Uterus (tissue), 4 donors: ENCODE data around the gene TRAPPC8. TPM values are rescaled to one million over a fixed set of nuclear protein-coding genes. Genes with fewer than 3 reads are reported as not detected.
"Not testable (repeated sequence)": the region's sequence is repeated elsewhere in the genome, so short reads cannot be mapped to it uniquely, and the experiment has no call there.

Experiments used
- DNase-seq, 2 donors: peaks; one replicate each; pipeline ENCODE4 v3.0.0-alpha.2; 2019 to 2020
- H3K27ac ChIP-seq, 2 donors: fragments of 200-600 bp; sonication (generic); 1 replicate in 1 of 2; 2 replicates in 1 of 2; pipeline ENCODE4 v1.5.1; 2016 to 2018
- H3K27me3 ChIP-seq, 2 donors: fragments of 200-600 bp; sonication (generic); one replicate each; pipeline ENCODE4 v1.5.1; 2018 to 2019; ENCODE audit warnings: control low read depth in 1 of 2
- H3K36me3 ChIP-seq, 2 donors: fragments of 200-600 bp; sonication (generic); one replicate each; pipeline ENCODE4 v1.5.1; 2019; ENCODE audit warnings: control low read depth in 1 of 2
- H3K4me1 ChIP-seq, 2 donors: fragments of 200-600 bp; sonication (generic); one replicate each; pipeline ENCODE4 v1.5.1; 2018 to 2019; ENCODE audit warnings: control low read depth in 1 of 2
- H3K4me3 ChIP-seq, 2 donors: fragments of 200-600 bp; sonication (generic); 1 replicate in 1 of 2; 2 replicates in 1 of 2; pipeline ENCODE4 v1.5.1; 2018 to 2019; ENCODE audit warnings: mild to moderate bottlenecking in 1 of 2
- H3K9me3 ChIP-seq, 2 donors: fragments of 200-600 bp; sonication (generic); one replicate each; pipeline ENCODE4 v1.5.1; 2019; ENCODE audit warnings: control low read depth in 1 of 2
- POLR2A ChIP-seq, 2 donors: fragments of 450-650 bp; IDR thresholded peaks; one replicate each; pipeline ENCODE4 v1.6.1; 2016; ENCODE audit warnings: antibody characterized with exemption in 2 of 2, mild to moderate bottlenecking in 1 of 2, moderate library complexity in 1 of 2
- intact Hi-C: fragments of 100-400 bp; cut with DNase I; formaldehyde crosslinking; loops from one replicate; pipeline ENCODE4 v1.15.1; 2023; ENCODE audit warnings: low total_unique reads
- total RNA-seq, 4 donors: library from RNA; depleted of rRNA in 3 of 4; stranded (reverse); fragments of >200 nt in 3 of 4; gene quantifications; one replicate each; pipeline versions ENCODE4 v1.1.0 to v1.2.4, GENCODE V29; 2014 to 2023
- TF ChIP-seq, protein P1 (sequence below), 4 experiments: fragments of 200-600 bp in 2 of 4; fragments of 450-650 bp in 2 of 4; sonication (generic) in 2 of 4; IDR thresholded peaks; one replicate each; pipeline ENCODE4 v1.5.1; 2016 to 2019; ENCODE audit warnings: antibody characterized with exemption in 4 of 4, mild to moderate bottlenecking in 2 of 4, moderate library complexity in 1 of 4
- donor health status: DM: yes; HTN: yes; CAD: no.

Gene TRAPPC8
- total RNA-seq, 4 donors from 2014 or later, result 29.1 to 98.5 (median 53.0) TPM

- no peak for TF ChIP-seq POLR2A (IDR thresholded peaks at IDR 0.05)
- TF ChIP-seq, protein P1, sequence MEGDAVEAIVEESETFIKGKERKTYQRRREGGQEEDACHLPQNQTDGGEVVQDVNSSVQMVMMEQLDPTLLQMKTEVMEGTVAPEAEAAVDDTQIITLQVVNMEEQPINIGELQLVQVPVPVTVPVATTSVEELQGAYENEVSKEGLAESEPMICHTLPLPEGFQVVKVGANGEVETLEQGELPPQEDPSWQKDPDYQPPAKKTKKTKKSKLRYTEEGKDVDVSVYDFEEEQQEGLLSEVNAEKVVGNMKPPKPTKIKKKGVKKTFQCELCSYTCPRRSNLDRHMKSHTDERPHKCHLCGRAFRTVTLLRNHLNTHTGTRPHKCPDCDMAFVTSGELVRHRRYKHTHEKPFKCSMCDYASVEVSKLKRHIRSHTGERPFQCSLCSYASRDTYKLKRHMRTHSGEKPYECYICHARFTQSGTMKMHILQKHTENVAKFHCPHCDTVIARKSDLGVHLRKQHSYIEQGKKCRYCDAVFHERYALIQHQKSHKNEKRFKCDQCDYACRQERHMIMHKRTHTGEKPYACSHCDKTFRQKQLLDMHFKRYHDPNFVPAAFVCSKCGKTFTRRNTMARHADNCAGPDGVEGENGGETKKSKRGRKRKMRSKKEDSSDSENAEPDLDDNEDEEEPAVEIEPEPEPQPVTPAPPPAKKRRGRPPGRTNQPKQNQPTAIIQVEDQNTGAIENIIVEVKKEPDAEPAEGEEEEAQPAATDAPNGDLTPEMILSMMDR (IDR thresholded peaks at IDR 0.05), result no peak
- DNase-seq, result no peak
- Histone ChIP-seq H3K9me3 (no peaks in the 10 kb centered on the region), H3K27me3 (no peaks in the 10 kb centered on the region), H3K4me1 (no peaks in the 10 kb centered on the region), H3K4me3 (no peak overlapping the region), H3K36me3 (no peaks in the 10 kb centered on the region), H3K27ac (no peak overlapping the region)
- intact Hi-C loops, result no loop called here
These were observed 141.8 kb downstream of the TRAPPC8 start for GRCh38 chr18:31801078-31801477.

- H3K36me3 ChIP-seq, H3K9me3 ChIP-seq, H3K4me1 ChIP-seq, intact Hi-C loops, H3K27me3 ChIP-seq, DNase-seq, H3K4me3 ChIP-seq, H3K27ac ChIP-seq: not testable (repeated sequence)
These were observed 143.7 kb downstream of the TRAPPC8 start for GRCh38 chr18:31799257-31799656.

DNA sequence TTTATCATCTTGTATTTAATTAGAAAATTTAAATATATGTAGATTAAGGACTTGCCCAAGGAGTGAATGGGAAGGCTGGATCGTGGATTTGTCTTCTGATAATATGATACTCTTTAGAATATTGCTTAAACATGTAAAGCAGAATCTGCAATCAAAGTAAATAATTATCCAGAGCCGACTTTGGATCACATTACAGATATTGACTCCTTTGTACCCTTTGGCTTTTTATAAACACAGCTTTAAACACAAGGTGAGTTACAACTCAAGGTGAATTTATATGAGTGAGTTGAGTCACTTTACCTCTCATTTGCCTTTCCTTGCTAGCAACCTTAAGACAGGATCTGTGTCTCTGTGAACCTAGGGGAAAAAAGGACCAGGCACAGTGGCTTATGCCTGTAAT, 144.5 kb downstream of the TRAPPC8 start:
- Histone ChIP-seq H3K27ac (no peak overlapping the region), H3K4me1 (no peaks in the 10 kb centered on the region), H3K36me3 (no peaks in the 10 kb centered on the region), H3K4me3 (no peak overlapping the region), H3K9me3 (no peaks in the 10 kb centered on the region), H3K27me3 (no peaks in the 10 kb centered on the region)
- TF ChIP-seq, protein P1 (IDR thresholded peaks at IDR 0.05), result no peak
- TF ChIP-seq POLR2A (IDR thresholded peaks at IDR 0.05), result no peak
- DNase-seq, result no peak
- intact Hi-C loops, result no loop called here

GRCh38 chr18:31795747-31796146, 147.2 kb downstream of the TRAPPC8 start:
- no peak for DNase-seq
- TF ChIP-seq, protein P1 (IDR thresholded peaks at IDR 0.05), result no peak
- no peak for TF ChIP-seq POLR2A (IDR thresholded peaks at IDR 0.05)
- H3K27ac ChIP-seq, result no peak overlapping the region

DNA sequence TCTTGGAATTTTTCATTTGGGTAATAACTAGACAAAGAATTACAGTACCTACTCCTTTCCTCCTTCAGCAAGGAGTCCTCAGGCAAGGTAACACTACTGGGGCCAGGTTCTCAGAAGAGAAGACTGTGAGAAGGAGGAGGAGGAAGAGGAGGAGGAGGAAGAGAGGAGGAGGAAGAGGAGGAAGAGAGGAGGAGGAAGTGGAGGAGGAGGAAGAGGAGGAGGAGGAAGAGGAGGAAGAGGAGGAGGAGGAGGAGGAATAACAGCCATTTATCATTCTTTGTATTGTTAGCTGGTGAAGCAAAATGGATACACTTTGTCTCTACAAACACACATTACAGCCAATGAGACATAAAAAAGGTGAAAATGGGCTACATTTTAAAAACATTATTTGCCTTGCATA, 149.4 kb downstream of the TRAPPC8 start:
- Histone ChIP-seq H3K27me3 (no peaks in the 10 kb centered on the region), H3K9me3 (no peaks in the 10 kb centered on the region), H3K4me1 (no peaks in the 10 kb centered on the region), H3K27ac (no peak overlapping the region), H3K4me3 (no peak overlapping the region), H3K36me3 (no peaks in the 10 kb centered on the region)
- no peak for TF ChIP-seq POLR2A (IDR thresholded peaks at IDR 0.05)
- TF ChIP-seq, protein P1 (IDR thresholded peaks at IDR 0.05), result no peak
- intact Hi-C loops, result no loop called here
- DNase-seq, result no peak

More at GRCh38 chr18:31795747-31796146, 147.2 kb downstream of the TRAPPC8 start:
- H3K4me3 ChIP-seq, result no peak overlapping the region
- intact Hi-C loops, result no loop called here
- no peaks in the 10 kb centered on the region for H3K27me3 ChIP-seq
- no peaks in the 10 kb centered on the region for H3K9me3 ChIP-seq
- H3K4me1 ChIP-seq, result no peaks in the 10 kb centered on the region
- H3K36me3 ChIP-seq, result no peaks in the 10 kb centered on the region

- TF ChIP-seq, protein P1 (IDR thresholded peaks at IDR 0.05), result no peak
- no peak for TF ChIP-seq POLR2A (IDR thresholded peaks at IDR 0.05)
- Histone ChIP-seq H3K27ac (no peak overlapping the region), H3K4me3 (no peak overlapping the region), H3K4me1 (no peaks in the 10 kb centered on the region), H3K27me3 (no peaks in the 10 kb centered on the region), H3K9me3 (no peaks in the 10 kb centered on the region), H3K36me3 (no peaks in the 10 kb centered on the region)
- no peak for DNase-seq
- intact Hi-C loops, result no loop called here
These were observed 150.4 kb downstream of the TRAPPC8 start for GRCh38 chr18:31792580-31792911.
